ENCODE results near the gene ADAMTS8.

Gene ADAMTS8

DNA sequence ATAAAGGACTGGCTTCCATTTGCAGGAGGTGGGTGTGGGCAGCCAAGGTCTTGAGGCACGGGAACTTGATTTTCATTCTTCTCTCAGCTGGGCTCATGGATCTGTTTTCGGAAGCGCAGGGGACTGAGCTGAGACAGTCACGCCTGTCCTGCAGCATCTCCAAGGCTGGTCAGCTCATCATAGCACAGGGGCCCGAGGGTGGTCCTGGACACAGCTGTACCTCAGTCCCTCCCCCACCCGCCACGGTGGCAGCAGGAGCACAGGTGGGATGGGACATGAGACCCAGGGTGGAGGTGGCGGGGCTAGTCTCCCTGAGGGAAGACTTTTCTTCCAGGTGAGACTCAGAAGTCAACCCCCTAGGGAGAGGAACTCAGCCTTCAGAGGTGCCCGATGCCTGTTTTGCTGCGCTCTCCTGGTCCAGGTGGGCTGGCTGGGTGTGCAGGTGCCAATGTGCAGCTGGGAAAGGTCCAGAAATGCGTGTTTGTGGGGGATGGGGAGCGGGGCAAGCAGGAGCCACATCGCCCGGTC, 3.7 kb downstream of the ADAMTS8 start:
- H3K36me3 ChIP-seq (ENCODE audit: control insufficient read depth, insufficient read depth, low read length) = no peaks in the 10 kb centered on the region
- no peaks in the 10 kb centered on the region for H3K9me3 ChIP-seq (ENCODE audit: control insufficient read depth, insufficient read depth, low read length)
- H3K9ac ChIP-seq (ENCODE audit: low read depth, low read length) = no peak overlapping the region
- H3K4me3 ChIP-seq (ENCODE audit: low read depth, low read length) = no peak overlapping the region
- H3K27ac ChIP-seq (ENCODE audit: low read depth, low read length) = no peak overlapping the region
- H3K27me3 ChIP-seq (ENCODE audit: control insufficient read depth, insufficient read depth, low read length) = peaks cover 37% of the 10 kb centered on the region
- H3K4me1 ChIP-seq (ENCODE audit: control insufficient read depth, insufficient read depth, low read length) = peaks cover 7% of the 10 kb centered on the region

- H3K27ac ChIP-seq (ENCODE audit: low read depth, low read length) = no peak overlapping the region
- peaks cover 26% of the 10 kb centered on the region for H3K27me3 ChIP-seq (ENCODE audit: control insufficient read depth, insufficient read depth, low read length)
- no peaks in the 10 kb centered on the region for H3K9me3 ChIP-seq (ENCODE audit: control insufficient read depth, insufficient read depth, low read length)
- H3K36me3 ChIP-seq (ENCODE audit: control insufficient read depth, insufficient read depth, low read length) = no peaks in the 10 kb centered on the region
- peaks cover 1% of the 10 kb centered on the region for H3K4me1 ChIP-seq (ENCODE audit: control insufficient read depth, insufficient read depth, low read length)
- no peak overlapping the region for H3K9ac ChIP-seq (ENCODE audit: low read depth, low read length)
- H3K4me3 ChIP-seq (ENCODE audit: low read depth, low read length) = no peak overlapping the region
These were observed 4.8 kb downstream of the ADAMTS8 start for GRCh38 chr11:130423541-130424142.

DNA sequence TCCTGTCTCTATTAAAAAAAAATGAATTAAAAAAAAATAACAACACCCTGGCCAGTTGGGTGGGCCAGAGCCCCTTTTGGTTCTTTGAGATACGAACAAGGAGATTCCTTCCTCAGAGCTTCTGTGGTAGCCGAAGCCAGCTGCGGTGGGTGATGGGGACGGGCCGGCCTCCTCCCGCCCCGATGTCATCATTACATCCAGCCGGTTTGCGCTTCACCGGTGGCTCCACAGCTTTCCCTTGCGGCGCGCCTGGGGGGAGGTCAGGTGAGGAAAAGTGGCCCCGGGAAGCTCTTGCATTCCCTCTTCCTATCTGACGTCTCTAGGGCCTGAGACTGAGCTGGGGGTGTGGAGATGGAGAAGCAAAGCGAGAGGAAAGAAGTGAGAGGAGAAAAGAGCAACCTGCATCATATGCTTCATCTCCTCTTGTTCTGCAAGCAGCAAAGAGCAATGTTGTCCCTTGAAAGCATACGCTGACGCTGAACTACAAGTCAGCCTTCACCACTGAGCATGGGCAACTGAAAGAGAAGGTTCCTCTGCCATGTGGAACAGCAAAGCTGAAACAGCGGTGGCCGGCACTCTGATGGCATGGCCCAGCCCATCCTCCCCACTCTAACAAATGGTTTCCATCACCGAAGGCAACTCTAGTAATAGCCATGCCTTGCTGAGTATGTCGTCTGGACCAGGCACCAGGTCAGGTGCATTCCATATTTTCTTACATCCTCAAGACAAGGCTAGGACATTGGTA, 6.0 kb downstream of the ADAMTS8 start:
- no peak overlapping the region for H3K4me3 ChIP-seq (ENCODE audit: low read depth, low read length)
- no peaks in the 10 kb centered on the region for H3K9me3 ChIP-seq (ENCODE audit: control insufficient read depth, insufficient read depth, low read length)
- H3K4me1 ChIP-seq (ENCODE audit: control insufficient read depth, insufficient read depth, low read length) = no peaks in the 10 kb centered on the region
- no peaks in the 10 kb centered on the region for H3K36me3 ChIP-seq (ENCODE audit: control insufficient read depth, insufficient read depth, low read length)
- H3K9ac ChIP-seq (ENCODE audit: low read depth, low read length) = no peak overlapping the region
- no peak overlapping the region for H3K27ac ChIP-seq (ENCODE audit: low read depth, low read length)
- H3K27me3 ChIP-seq (ENCODE audit: control insufficient read depth, insufficient read depth, low read length) = peaks cover 17% of the 10 kb centered on the region

DNA sequence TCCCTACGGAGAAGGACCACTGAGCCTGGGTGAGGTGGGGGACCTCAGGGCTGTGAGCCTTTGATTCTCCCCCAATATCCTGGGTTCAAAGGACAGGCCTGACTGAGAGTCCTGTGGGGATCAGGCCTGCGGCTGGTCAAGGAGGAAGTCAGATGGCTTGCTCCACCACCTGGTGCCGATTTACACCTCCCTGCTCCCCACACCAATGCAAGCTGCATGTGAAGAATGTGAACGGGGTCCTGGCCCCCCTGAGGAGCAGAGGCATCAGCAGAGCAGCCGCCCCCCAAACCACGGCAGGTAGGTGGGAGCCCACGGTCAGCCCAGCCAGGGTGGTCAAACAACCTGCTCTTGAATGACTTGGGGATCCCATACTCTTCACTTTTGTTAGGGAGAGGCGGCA, 6.7 kb downstream of the ADAMTS8 start:
- Histone ChIP-seq H3K27ac (ENCODE audit: low read depth, low read length) (no peak overlapping the region), H3K27me3 (ENCODE audit: control insufficient read depth, insufficient read depth, low read length) (peaks cover 10% of the 10 kb centered on the region), H3K9ac (ENCODE audit: low read depth, low read length) (no peak overlapping the region), H3K4me1 (ENCODE audit: control insufficient read depth, insufficient read depth, low read length) (no peaks in the 10 kb centered on the region), H3K36me3 (ENCODE audit: control insufficient read depth, insufficient read depth, low read length) (no peaks in the 10 kb centered on the region), H3K4me3 (ENCODE audit: low read depth, low read length) (no peak overlapping the region), H3K9me3 (ENCODE audit: control insufficient read depth, insufficient read depth, low read length) (no peaks in the 10 kb centered on the region)

DNA sequence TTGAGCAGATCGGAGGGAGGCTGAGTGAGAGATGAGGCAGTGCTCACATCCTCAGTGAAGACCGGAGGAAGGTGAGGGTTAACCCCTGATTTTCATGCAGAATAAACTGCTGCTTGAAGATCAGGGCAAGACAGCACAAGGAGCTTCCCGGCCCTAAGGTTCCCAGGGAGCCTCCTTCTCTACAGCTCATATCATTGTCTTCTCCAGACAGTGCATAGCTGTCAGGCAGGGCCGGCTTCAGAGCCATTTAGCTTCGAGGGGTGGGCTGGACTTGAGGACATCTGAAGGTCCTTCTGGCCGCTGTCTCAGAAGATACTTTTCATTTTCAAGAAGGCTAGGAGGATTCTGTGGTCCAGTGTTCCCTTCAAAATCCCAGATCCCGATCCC, 7.2 kb downstream of the ADAMTS8 start:
- H3K27ac ChIP-seq (ENCODE audit: low read depth, low read length) = no peak overlapping the region
- no peaks in the 10 kb centered on the region for H3K9me3 ChIP-seq (ENCODE audit: control insufficient read depth, insufficient read depth, low read length)
- H3K4me3 ChIP-seq (ENCODE audit: low read depth, low read length) = no peak overlapping the region
- no peaks in the 10 kb centered on the region; the same call in 1 of the 2 replicates for H3K36me3 ChIP-seq (ENCODE audit: control insufficient read depth, insufficient read depth, low read length)
- H3K27me3 ChIP-seq (ENCODE audit: control insufficient read depth, insufficient read depth, low read length) = peaks cover 5% of the 10 kb centered on the region
- H3K9ac ChIP-seq (ENCODE audit: low read depth, low read length) = no peak overlapping the region
- no peaks in the 10 kb centered on the region for H3K4me1 ChIP-seq (ENCODE audit: control insufficient read depth, insufficient read depth, low read length)

DNA sequence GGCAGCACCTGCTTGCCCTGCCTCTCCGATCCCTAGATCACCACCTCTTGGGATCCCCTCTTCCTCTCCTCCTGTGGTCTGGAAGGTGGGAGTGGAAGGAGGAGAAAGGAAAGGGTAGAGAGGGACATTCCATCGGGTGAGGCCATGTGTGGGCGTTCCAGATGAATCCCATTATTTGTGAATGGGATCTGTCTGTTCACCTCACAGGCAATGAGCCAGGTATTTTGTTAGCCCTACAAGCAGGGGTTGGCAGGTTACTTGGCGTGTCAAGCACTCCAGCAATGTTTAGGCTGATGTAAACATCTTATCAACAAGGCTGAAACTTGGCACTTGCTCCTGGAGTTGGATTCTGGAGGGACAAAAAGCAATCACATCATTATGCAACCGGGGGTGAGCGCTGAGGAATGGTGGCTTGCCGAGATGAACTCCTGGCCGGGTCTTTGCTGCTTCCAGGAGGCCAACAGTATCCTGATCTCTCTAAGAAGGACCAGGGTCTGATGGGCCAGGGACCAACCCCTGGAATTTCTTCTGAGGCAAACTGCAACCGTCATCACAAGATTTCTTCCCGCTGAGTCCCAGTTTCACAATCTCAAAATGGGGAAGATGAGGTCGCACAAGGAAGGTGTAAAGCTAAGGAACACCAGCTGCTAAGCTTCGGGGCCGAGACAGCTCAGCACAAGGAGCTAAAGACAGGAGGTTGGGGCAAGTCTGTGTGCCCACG, 7.8 kb downstream of the ADAMTS8 start:
- no peak overlapping the region for H3K4me3 ChIP-seq (ENCODE audit: low read depth, low read length)
- no peaks in the 10 kb centered on the region for H3K4me1 ChIP-seq (ENCODE audit: control insufficient read depth, insufficient read depth, low read length)
- H3K27ac ChIP-seq (ENCODE audit: low read depth, low read length) = no peak overlapping the region
- H3K9ac ChIP-seq (ENCODE audit: low read depth, low read length) = no peak overlapping the region
- H3K9me3 ChIP-seq (ENCODE audit: control insufficient read depth, insufficient read depth, low read length) = no peaks in the 10 kb centered on the region
- H3K27me3 ChIP-seq (ENCODE audit: control insufficient read depth, insufficient read depth, low read length) = no peaks in the 10 kb centered on the region
- H3K36me3 ChIP-seq (ENCODE audit: control insufficient read depth, insufficient read depth, low read length) = no peaks in the 10 kb centered on the region; the same call in 1 of the 2 replicates

DNA sequence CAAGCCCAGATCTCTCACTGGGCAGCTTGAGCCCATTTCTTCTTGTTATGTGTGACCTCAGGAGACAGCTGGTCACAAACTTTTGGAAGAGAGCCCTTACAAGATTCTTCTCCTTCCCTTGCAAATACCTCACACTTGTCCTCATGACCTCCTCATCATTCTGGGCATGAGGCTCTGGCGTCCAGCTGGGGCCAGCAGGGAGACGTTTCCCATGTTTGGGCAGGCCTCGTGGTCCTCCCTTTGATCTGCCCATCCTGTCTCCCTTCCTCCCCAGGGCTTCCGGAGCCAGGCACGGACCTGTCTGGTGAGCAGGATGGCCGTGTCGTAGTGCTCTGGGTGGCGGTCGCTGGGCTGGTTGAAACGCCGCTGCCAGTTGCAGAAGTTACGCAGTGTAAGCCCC, 9.7 kb downstream of the ADAMTS8 start:
- Histone ChIP-seq H3K9me3 (ENCODE audit: control insufficient read depth, insufficient read depth, low read length) (no peaks in the 10 kb centered on the region), H3K27ac (ENCODE audit: low read depth, low read length) (no peak overlapping the region), H3K4me1 (ENCODE audit: control insufficient read depth, insufficient read depth, low read length) (no peaks in the 10 kb centered on the region), H3K27me3 (ENCODE audit: control insufficient read depth, insufficient read depth, low read length) (no peaks in the 10 kb centered on the region), H3K9ac (ENCODE audit: low read depth, low read length) (no peak overlapping the region), H3K36me3 (ENCODE audit: control insufficient read depth, insufficient read depth, low read length) (no peaks in the 10 kb centered on the region; the same call in 1 of the 2 replicates), H3K4me3 (ENCODE audit: low read depth, low read length) (no peak overlapping the region)

DNA sequence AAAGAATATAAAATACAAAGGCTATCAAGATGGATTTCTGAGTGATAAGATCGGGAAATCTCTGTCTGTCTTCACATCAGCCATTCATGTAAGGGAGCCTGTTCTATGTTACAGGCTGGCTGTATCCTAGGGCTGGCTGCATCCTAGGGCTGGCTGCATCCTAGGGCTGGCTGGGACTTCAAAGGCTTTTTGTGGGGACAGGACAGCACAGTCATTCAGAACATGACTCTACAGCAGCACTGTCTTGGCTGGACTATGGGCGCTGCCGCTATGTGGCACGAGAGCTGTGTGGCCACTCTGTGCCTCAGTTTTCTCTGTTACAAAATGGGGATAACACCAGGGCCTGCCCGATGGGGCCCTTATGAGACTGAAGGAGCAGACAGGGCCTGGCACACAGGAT, 10.2 kb downstream of the ADAMTS8 start:
- H3K9ac ChIP-seq (ENCODE audit: low read depth, low read length) = no peak overlapping the region
- no peak overlapping the region for H3K4me3 ChIP-seq (ENCODE audit: low read depth, low read length)
- no peaks in the 10 kb centered on the region for H3K4me1 ChIP-seq (ENCODE audit: control insufficient read depth, insufficient read depth, low read length)
- H3K9me3 ChIP-seq (ENCODE audit: control insufficient read depth, insufficient read depth, low read length) = no peaks in the 10 kb centered on the region
- no peak overlapping the region for H3K27ac ChIP-seq (ENCODE audit: low read depth, low read length)
- no peaks in the 10 kb centered on the region; the same call in 1 of the 2 replicates for H3K36me3 ChIP-seq (ENCODE audit: control insufficient read depth, insufficient read depth, low read length)
- H3K27me3 ChIP-seq (ENCODE audit: control insufficient read depth, insufficient read depth, low read length) = no peaks in the 10 kb centered on the region

DNA sequence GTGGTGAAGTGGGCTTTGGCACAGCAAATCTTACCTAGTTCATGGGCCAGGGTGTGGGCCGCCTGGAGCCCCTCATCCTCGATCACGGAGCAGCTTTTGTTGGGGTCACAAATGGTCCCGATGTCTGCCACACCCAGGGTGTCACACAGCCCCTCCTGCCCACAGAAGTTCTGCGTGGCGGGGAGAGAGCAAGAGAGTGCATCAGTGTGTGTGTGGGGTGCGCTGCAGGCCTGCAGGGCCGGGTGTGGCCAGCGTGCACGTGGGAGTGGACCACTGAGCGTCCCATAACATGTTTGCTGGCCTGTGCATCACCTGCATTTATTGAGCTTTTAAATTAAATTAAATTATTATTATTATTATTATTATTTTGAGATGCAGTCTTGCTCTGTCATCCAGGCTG, 11.5 kb downstream of the ADAMTS8 start:
- no peaks in the 10 kb centered on the region for H3K4me1 ChIP-seq (ENCODE audit: control insufficient read depth, insufficient read depth, low read length)
- no peaks in the 10 kb centered on the region for H3K9me3 ChIP-seq (ENCODE audit: control insufficient read depth, insufficient read depth, low read length)
- H3K9ac ChIP-seq (ENCODE audit: low read depth, low read length) = no peak overlapping the region
- H3K36me3 ChIP-seq (ENCODE audit: control insufficient read depth, insufficient read depth, low read length) = no peaks in the 10 kb centered on the region; the same call in 1 of the 2 replicates
- H3K27ac ChIP-seq (ENCODE audit: low read depth, low read length) = no peak overlapping the region
- no peaks in the 10 kb centered on the region for H3K27me3 ChIP-seq (ENCODE audit: control insufficient read depth, insufficient read depth, low read length)
- no peak overlapping the region for H3K4me3 ChIP-seq (ENCODE audit: low read depth, low read length)

DNA sequence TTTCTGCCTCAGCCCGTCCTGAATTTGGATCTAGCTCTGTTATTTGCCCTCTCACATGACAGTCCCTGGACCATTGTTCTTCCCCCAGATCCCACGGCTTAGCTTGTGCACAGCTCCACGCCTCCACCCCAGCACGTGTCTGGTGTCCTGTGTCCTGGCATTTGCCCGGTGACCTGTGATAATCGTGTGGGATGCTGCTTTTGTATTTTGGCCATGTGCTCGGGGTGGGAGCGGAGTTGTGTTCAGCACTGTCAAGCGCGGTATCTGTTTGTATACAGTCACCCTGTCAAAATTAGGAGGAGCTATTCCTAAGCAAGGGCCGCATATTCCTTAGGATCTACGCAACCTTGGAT, 11.9 kb downstream of the ADAMTS8 start:
- H3K4me1 ChIP-seq (ENCODE audit: control insufficient read depth, insufficient read depth, low read length) = no peaks in the 10 kb centered on the region
- no peaks in the 10 kb centered on the region for H3K9me3 ChIP-seq (ENCODE audit: control insufficient read depth, insufficient read depth, low read length)

More for the DNA sequence above, 11.9 kb downstream of the ADAMTS8 start:
- Histone ChIP-seq H3K27me3 (ENCODE audit: control insufficient read depth, insufficient read depth, low read length) (no peaks in the 10 kb centered on the region), H3K27ac (ENCODE audit: low read depth, low read length) (no peak overlapping the region), H3K4me3 (ENCODE audit: low read depth, low read length) (no peak overlapping the region), H3K9ac (ENCODE audit: low read depth, low read length) (no peak overlapping the region), H3K36me3 (ENCODE audit: control insufficient read depth, insufficient read depth, low read length) (no peaks in the 10 kb centered on the region; the same call in 1 of the 2 replicates)
